Inflammatory macrophage (primary cell): ENCODE data around the gene DPRX.
A peak's percentile ranks its signal among the peaks of the same experiment; 100 is the strongest.
"Not testable (repeated sequence)": the region's sequence is repeated elsewhere in the genome, so short reads cannot be mapped to it uniquely, and the experiment has no call there.

Source experiments
- DNase-seq, 2 donors: peaks; one replicate each; pipeline ENCODE4 v3.0.0-alpha.2; 2020 to 2022

The DPRX gene

GRCh38 chr19:53647350-53647749 lies 15.6 kb downstream of the DPRX start:
- no peak for DNase-seq

- DNase-seq, result no peak
Observed at GRCh38 chr19:53647792-53648191, 16.0 kb downstream of the DPRX start.

- no peak for DNase-seq
Observed at GRCh38 chr19:53649746-53650593, 18.2 kb downstream of the DPRX start.

- no peak for DNase-seq
Observed at GRCh38 chr19:53652476-53652875, 20.7 kb downstream of the DPRX start.

GRCh38 chr19:53655042-53655665 lies 23.4 kb downstream of the DPRX start:
- DNase-seq, result no peak

- no peak for DNase-seq
Observed at GRCh38 chr19:53657330-53657729, 25.5 kb downstream of the DPRX start.

- DNase-seq, result no peak
Observed at GRCh38 chr19:53657778-53658177, 26.0 kb downstream of the DPRX start.

GRCh38 chr19:53659292-53659691 lies 27.5 kb downstream of the DPRX start:
- peak; percentile 9 to 22 for DNase-seq

GRCh38 chr19:53660584-53660983 lies 28.8 kb downstream of the DPRX start:
- DNase-seq, result no peak

- no peak for DNase-seq
Observed at GRCh38 chr19:53662209-53662608, 30.4 kb downstream of the DPRX start.

- DNase-seq, result no peak
Observed at GRCh38 chr19:53664152-53664551, 32.4 kb downstream of the DPRX start.

GRCh38 chr19:53664760-53665159 lies 33.0 kb downstream of the DPRX start:
- DNase-seq, result no peak

- not testable (repeated sequence) for DNase-seq
Observed at GRCh38 chr19:53666331-53666730, 34.5 kb downstream of the DPRX start.

GRCh38 chr19:53668804-53669203 lies 37.0 kb downstream of the DPRX start:
- not testable (repeated sequence) for DNase-seq

GRCh38 chr19:53670345-53670744 lies 38.5 kb downstream of the DPRX start:
- no peak for DNase-seq

GRCh38 chr19:53671663-53672062 lies 39.9 kb downstream of the DPRX start:
- DNase-seq, result no peak
